CD14-positive monocyte (primary cell): ENCODE data around the gene CNIH3. TPM values are rescaled to one million over a fixed set of nuclear protein-coding genes. Genes with fewer than 3 reads are reported as not detected.

Experiments
- DNase-seq, 3 donors: peaks; one replicate each; pipeline ENCODE4 v3.0.0-alpha.2; 2011 to 2022
- H2AFZ ChIP-seq: 2 replicates; pipeline ENCODE4 v1.6.0; 2012; ENCODE audit warnings: mild to moderate bottlenecking, low read depth, low read length, inconsistent platforms; ENCODE audit not compliant: insufficient read depth, poor library complexity, severe bottlenecking
- H3K27ac ChIP-seq, 2 donors: 1 replicate in 1 of 2; 2 replicates in 1 of 2; pipeline ENCODE4 v1.5.1; 2012 to 2013; ENCODE audit warnings: low read length in 2 of 2, control low read depth in 1 of 2, inconsistent platforms in 1 of 2, low read depth in 1 of 2, mild to moderate bottlenecking in 1 of 2
- H3K27me3 ChIP-seq, 2 donors: one replicate each; pipeline versions ENCODE4 v1.6.0 to v1.6.1; 2011 to 2013; ENCODE audit warnings: low read length in 2 of 2; ENCODE audit not compliant: control insufficient read depth in 2 of 2, insufficient read depth in 2 of 2
- H3K36me3 ChIP-seq, 2 donors: replicated peaks in 1 of 2; 1 replicate in 1 of 2; 2 replicates in 1 of 2; pipeline versions ENCODE4 v1.5.1 to v1.6.1; 2012 to 2013; ENCODE audit warnings: low read length in 2 of 2, control low read depth in 1 of 2, inconsistent platforms in 1 of 2, mild to moderate bottlenecking in 1 of 2; ENCODE audit not compliant: insufficient read depth in 2 of 2, control insufficient read depth in 1 of 2
- H3K4me1 ChIP-seq, 2 donors: 1 replicate in 1 of 2; 2 replicates in 1 of 2; pipeline versions ENCODE4 v1.5.1 to v1.6.1; 2012 to 2013; ENCODE audit warnings: low read length in 2 of 2, control low read depth in 1 of 2, inconsistent platforms in 1 of 2, mild to moderate bottlenecking in 1 of 2, moderate library complexity in 1 of 2; ENCODE audit not compliant: insufficient read depth in 2 of 2, control insufficient read depth in 1 of 2
- H3K4me2 ChIP-seq: replicated peaks from 2 replicates; pipeline ENCODE3; 2012; ENCODE audit warnings: low read length, moderate library complexity, mild to moderate bottlenecking; ENCODE audit not compliant: poor library complexity, severe bottlenecking; ENCODE audit errors: extremely low read depth
- H3K4me3 ChIP-seq, 3 experiments: fragments of 200-600 bp in 1 of 3; sonication (generic) in 1 of 3; replicated peaks in 1 of 3; 1 replicate in 2 of 3; 2 replicates in 1 of 3; pipeline ENCODE4 v1.5.1; 2011 to 2013; ENCODE audit warnings: low read length in 3 of 3, mild to moderate bottlenecking in 3 of 3, control low read depth in 2 of 3, low read depth in 2 of 3, inconsistent platforms in 1 of 3, moderate library complexity in 1 of 3
- H3K79me2 ChIP-seq: 2 replicates; pipeline ENCODE4 v1.6.0; 2012; ENCODE audit warnings: mild to moderate bottlenecking, control low read depth, inconsistent platforms, low read length, moderate library complexity; ENCODE audit not compliant: insufficient read depth
- H3K9ac ChIP-seq: 2 replicates; pipeline ENCODE4 v1.6.0; 2017; ENCODE audit warnings: low read length, mild to moderate bottlenecking; ENCODE audit not compliant: insufficient read depth, poor library complexity, severe bottlenecking
- H3K9me3 ChIP-seq, 2 donors: replicated peaks in 1 of 2; 1 replicate in 1 of 2; 2 replicates in 1 of 2; pipeline versions ENCODE4 v1.5.1 to v1.6.1; 2012 to 2013; ENCODE audit warnings: low read length in 2 of 2, control low read depth in 1 of 2; ENCODE audit not compliant: control insufficient read depth in 1 of 2, insufficient read depth in 1 of 2
- H4K20me1 ChIP-seq: 2 replicates; pipeline ENCODE4 v1.6.0; 2012; ENCODE audit warnings: mild to moderate bottlenecking, low read length, control low read depth, moderate library complexity; ENCODE audit not compliant: insufficient read depth
- H3K27ac Mint-ChIP-seq, 7 donors: one replicate each; pipeline ENCODE4 v1.8.0; 2020; ENCODE audit warnings: mild to moderate bottlenecking in 7 of 7, mixed read lengths in 7 of 7, moderate library complexity in 6 of 7, inconsistent platforms in 2 of 7
- H3K27me3 Mint-ChIP-seq, 3 donors: one replicate each; pipeline ENCODE4 v1.8.0; 2021 to 2022; ENCODE audit warnings: low read depth in 3 of 3, mild to moderate bottlenecking in 3 of 3, mixed read lengths in 3 of 3, moderate library complexity in 3 of 3, inconsistent platforms in 1 of 3
- H3K36me3 Mint-ChIP-seq, 2 donors: one replicate each; pipeline ENCODE4 v1.8.0; 2020; ENCODE audit warnings: mixed read lengths in 2 of 2, inconsistent platforms in 1 of 2, mild to moderate bottlenecking in 1 of 2
- H3K4me1 Mint-ChIP-seq: one replicate; pipeline ENCODE4 v1.8.0; 2020; ENCODE audit warnings: mild to moderate bottlenecking, mixed read lengths
- H3K4me3 Mint-ChIP-seq, 2 donors: one replicate each; pipeline ENCODE4 v1.8.0; 2020; ENCODE audit warnings: mild to moderate bottlenecking in 2 of 2, mixed read lengths in 2 of 2, moderate library complexity in 1 of 2
- H3K9me3 Mint-ChIP-seq, 7 donors: one replicate each; pipeline ENCODE4 v1.8.0; 2020 to 2022; ENCODE audit warnings: mixed read lengths in 7 of 7, mild to moderate bottlenecking in 6 of 7, moderate library complexity in 6 of 7, inconsistent platforms in 2 of 7
- CTCF ChIP-seq: fragments of 200-600 bp; IDR thresholded peaks from one replicate; pipeline ENCODE4 v1.8.0; 2022; ENCODE audit warnings: antibody characterized with exemption, mild to moderate bottlenecking
- WGBS: methylation state at CpG from one replicate; pipeline ENCODE4 v1.1.5; 2013; ENCODE audit warnings: missing lambda C conversion rate; ENCODE audit not compliant: insufficient coverage; 5-methylcytosine and 5-hydroxymethylcytosine counted together
- intact Hi-C, 2 donors: fragments of 100-400 bp; cut with micrococcal nuclease; formaldehyde crosslinking; loops; one replicate each; pipeline versions ENCODE4 v1.15.0 to v1.15.1; 2023
- polyA plus RNA-seq, 3 donors: library from polyadenylated mRNA; depleted of rRNA in 1 of 3; unstranded in 2 of 3; stranded (reverse) in 1 of 3; fragments of 300-500 nt in 2 of 3; fragments of >200 nt in 1 of 3; fragmentation: Illumina TruSeq in 2 of 3; gene quantifications; 1 replicate in 2 of 3; 2 replicates in 1 of 3; pipeline ENCODE4 v1.2.3, GENCODE V29; 2012 to 2021

Gene CNIH3
- polyA plus RNA-seq, 3 donors: 0.37 TPM; not detected in 2

DNA sequence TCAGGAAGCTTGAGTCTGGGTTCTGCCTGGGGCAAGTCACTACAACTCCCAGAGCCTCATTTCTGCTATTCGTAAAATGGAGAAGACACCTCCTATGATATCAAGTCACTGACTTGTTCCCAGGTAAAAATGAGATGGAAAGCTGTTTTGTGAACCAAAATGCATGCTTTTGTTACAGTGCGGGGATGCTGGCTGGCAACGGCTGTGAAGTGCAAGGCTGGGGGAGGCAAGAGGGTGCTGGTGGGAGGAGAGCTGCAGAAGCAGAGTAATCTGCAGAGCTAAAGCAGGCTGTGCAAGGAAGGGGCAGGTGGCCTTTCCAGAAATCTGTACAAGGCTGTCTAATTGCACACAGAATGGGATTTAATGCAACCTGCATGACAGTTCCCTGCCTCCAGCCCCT lies 150.9 kb downstream of the CNIH3 start:
- H3K4me1 ChIP-seq: no peaks in the 10 kb centered on the region
- intact Hi-C loops: no loop called here
- H4K20me1 ChIP-seq: no peaks in the 10 kb centered on the region
- no peaks in the 10 kb centered on the region for H3K36me3 Mint-ChIP-seq
- no peak overlapping the region for H3K27ac ChIP-seq
- H3K36me3 ChIP-seq: no peaks in the 10 kb centered on the region
- peaks cover 0 to 5% (median 2%) of the 10 kb centered on the region in 7 donors for H3K9me3 Mint-ChIP-seq
- peaks cover 1 to 8% (median 7%) of the 10 kb centered on the region in 3 donors for H3K27me3 Mint-ChIP-seq
- TF ChIP-seq CTCF: no peak
- H3K4me3 ChIP-seq: no peak overlapping the region
- H2AFZ ChIP-seq: no peak overlapping the region
- no peaks in the 10 kb centered on the region for H3K79me2 ChIP-seq
- H3K27ac Mint-ChIP-seq: no peak overlapping the region
- H3K4me1 Mint-ChIP-seq: no peaks in the 10 kb centered on the region
- H3K9me3 ChIP-seq: peaks cover 0 to 3% of the 10 kb centered on the region in 2 donors
- no peak overlapping the region for H3K4me2 ChIP-seq
- no peak overlapping the region for H3K4me3 Mint-ChIP-seq
- no peak overlapping the region for H3K9ac ChIP-seq
- 96% methylated on average over 3 of the region's 3 CpGs for WGBS
- no peaks in the 10 kb centered on the region for H3K27me3 ChIP-seq
- DNase-seq: no peak

DNA sequence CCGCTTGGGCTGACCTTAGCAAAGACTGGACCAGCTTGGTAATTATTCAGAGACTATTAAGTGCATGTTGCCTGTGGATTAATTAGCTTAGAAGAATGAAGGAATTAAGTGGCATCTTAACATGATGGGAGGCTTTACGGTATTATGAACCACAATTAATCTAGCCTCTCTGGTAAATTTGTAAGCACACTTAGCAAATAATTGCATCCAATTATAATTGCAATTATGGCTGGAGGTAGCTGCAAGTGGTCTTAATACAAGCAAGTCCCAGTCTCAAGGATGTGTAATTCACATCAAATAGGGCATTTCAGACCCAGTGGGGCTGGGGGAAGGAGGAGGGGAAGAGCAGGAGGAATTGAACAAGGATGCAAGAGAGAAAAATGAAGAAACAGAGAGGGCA lies 151.6 kb downstream of the CNIH3 start:
- Histone ChIP-seq H2AFZ (no peak overlapping the region), H3K4me1 (no peaks in the 10 kb centered on the region), H3K4me3 (no peak overlapping the region), H3K4me2 (no peak overlapping the region), H3K9ac (no peak overlapping the region), H3K9me3 (peaks cover 0 to 3% of the 10 kb centered on the region in 2 donors), H3K79me2 (no peaks in the 10 kb centered on the region), H3K27ac (no peak overlapping the region), H4K20me1 (no peaks in the 10 kb centered on the region), H3K27me3 (no peaks in the 10 kb centered on the region), H3K36me3 (no peaks in the 10 kb centered on the region)
- Mint-ChIP-seq H3K27me3 (peaks cover 0 to 7% (median 6%) of the 10 kb centered on the region in 3 donors), H3K27ac (no peak overlapping the region), H3K36me3 (no peaks in the 10 kb centered on the region), H3K4me3 (no peak overlapping the region), H3K9me3 (peaks cover 0 to 5% (median 2%) of the 10 kb centered on the region in 7 donors), H3K4me1 (no peaks in the 10 kb centered on the region)
- WGBS: no CpG with 5 or more reads among the region's 2 CpGs
- no peak for TF ChIP-seq CTCF
- intact Hi-C loops: no loop called here
- DNase-seq: no peak
